Activated CD8-positive, alpha-beta memory T cell treated with anti-CD3 and anti-CD28 coated beads, Interleukin-2, amount 10 ng/mL, durations not matched to agents 7 days and 5 days (primary cell): ENCODE data around the gene STK32C. TPM values are rescaled to one million over a fixed set of nuclear protein-coding genes. Genes with fewer than 3 reads are reported as not detected.

Experiments
- ATAC-seq: fragments of 150-1000 bp; cut with Tn5 transposase; one replicate; pipeline ENCODE4 v1.10.0; 2021; ENCODE audit warnings: moderate library complexity
- CTCF ChIA-PET: fragments of 350-600 bp; sonication (Branson Sonifier 250); formaldehyde crosslinking; loops from one replicate; lab custom pipeline; 2021; ENCODE audit warnings: antibody characterized with exemption; lab: Charles Lee
- DNase-seq: peaks from one replicate; pipeline ENCODE4 v3.0.0-alpha.2; 2020
- H3K27ac Mint-ChIP-seq: one replicate; pipeline ENCODE4 v1.8.0; 2021; ENCODE audit warnings: mild to moderate bottlenecking, mixed read lengths
- H3K27me3 Mint-ChIP-seq: one replicate; pipeline ENCODE4 v1.8.0; 2021; ENCODE audit warnings: mixed read lengths
- H3K36me3 Mint-ChIP-seq: one replicate; pipeline ENCODE4 v1.8.0; 2021; ENCODE audit warnings: mild to moderate bottlenecking, mixed read lengths
- H3K4me1 Mint-ChIP-seq: one replicate; pipeline ENCODE4 v1.8.0; 2021; ENCODE audit warnings: mixed read lengths
- H3K4me3 Mint-ChIP-seq: one replicate; pipeline ENCODE4 v1.8.0; 2021; ENCODE audit warnings: mild to moderate bottlenecking, moderate library complexity, mixed read lengths
- H3K9me3 Mint-ChIP-seq: one replicate; pipeline ENCODE4 v1.8.0; 2022; ENCODE audit warnings: low read depth, mixed read lengths
- total RNA-seq, 2 experiments: library from RNA; stranded (reverse); gene quantifications; one replicate each; pipeline ENCODE4 v1.2.3, GENCODE V29; 2021

The STK32C gene
- total RNA-seq, 2 experiments from 2014 or later = 11.6 to 15.9 TPM

- CTCF ChIA-PET = no interaction called here
- DNase-seq = no peak
- no peak overlapping the region for H3K4me3 Mint-ChIP-seq
- H3K4me1 Mint-ChIP-seq = no peaks in the 10 kb centered on the region
- no peaks in the 10 kb centered on the region for H3K9me3 Mint-ChIP-seq
- no peak overlapping the region for H3K27ac Mint-ChIP-seq
- H3K36me3 Mint-ChIP-seq = no peaks in the 10 kb centered on the region
- no peak for ATAC-seq
- H3K27me3 Mint-ChIP-seq = peaks cover 32% of the 10 kb centered on the region
Measured at GRCh38 chr10:132189016-132189415, 118.7 kb downstream of the STK32C start.

DNA sequence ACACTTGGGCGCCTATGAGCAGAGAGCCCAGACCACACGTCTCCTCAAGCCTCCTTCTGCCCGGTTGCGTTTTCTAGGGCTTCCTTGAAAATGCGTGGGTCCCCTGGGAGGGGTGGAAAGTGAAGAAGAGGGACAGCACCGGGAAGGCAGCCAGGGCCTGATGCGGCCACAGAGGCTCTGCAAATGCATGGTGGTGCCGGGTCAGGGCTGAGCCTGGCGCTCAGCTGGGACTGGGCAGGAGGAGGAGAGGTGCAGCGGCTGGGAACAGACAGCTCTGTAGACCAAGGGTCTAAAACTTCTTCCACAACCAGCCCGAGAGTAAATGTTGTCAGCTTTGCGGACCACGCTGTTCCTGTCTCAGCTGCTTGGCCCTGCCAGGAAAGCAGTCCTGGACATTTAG is 119.4 kb downstream of the STK32C start:
- H3K9me3 Mint-ChIP-seq = no peaks in the 10 kb centered on the region
- H3K4me3 Mint-ChIP-seq = no peak overlapping the region
- H3K36me3 Mint-ChIP-seq = no peaks in the 10 kb centered on the region
- H3K27ac Mint-ChIP-seq = no peak overlapping the region
- no peak for ATAC-seq
- CTCF ChIA-PET = no interaction called here
- H3K27me3 Mint-ChIP-seq = peaks cover 38% of the 10 kb centered on the region
- no peaks in the 10 kb centered on the region for H3K4me1 Mint-ChIP-seq
- no peak for DNase-seq

DNA sequence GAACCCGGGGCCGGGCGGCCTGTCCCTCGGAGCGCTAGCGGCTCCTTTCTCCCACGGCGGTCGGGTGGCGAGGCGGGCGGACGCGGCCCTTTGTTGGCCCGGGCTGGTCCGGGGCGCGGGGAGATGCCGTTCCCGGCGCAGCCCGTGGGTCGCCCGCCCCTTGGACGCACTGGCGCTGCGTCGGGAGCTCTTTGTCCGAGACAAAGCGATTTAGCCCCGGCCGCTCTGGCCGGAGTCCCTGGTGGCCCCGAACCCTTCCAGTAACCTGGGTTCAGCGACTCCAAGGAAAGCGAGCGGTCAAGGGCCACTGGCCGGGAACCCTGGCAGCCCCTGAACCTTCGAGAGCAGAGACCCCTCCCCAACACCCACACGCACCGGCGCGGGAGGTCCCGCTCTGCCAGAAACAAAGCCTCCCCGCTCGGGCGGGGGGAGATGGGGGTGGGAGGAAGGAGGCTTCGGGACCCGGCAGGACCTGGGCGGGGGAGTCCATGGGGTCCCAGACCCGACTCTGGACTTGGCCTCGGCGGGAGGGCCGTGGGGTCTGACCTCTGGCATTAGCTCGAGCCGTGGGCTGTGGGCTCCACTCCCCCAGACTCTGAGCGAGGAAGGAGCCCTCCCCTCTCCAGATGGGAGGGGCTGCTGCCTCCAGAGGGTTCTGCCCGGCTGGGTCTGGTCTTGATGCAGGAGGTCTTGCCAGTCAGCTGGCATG is 120.2 kb downstream of the STK32C start:
- Mint-ChIP-seq H3K4me1 (no peaks in the 10 kb centered on the region), H3K27me3 (peaks cover 43% of the 10 kb centered on the region), H3K4me3 (no peak overlapping the region), H3K27ac (no peak overlapping the region), H3K9me3 (no peaks in the 10 kb centered on the region), H3K36me3 (no peaks in the 10 kb centered on the region)
- DNase-seq (no peak), ATAC-seq (no peak)
- CTCF ChIA-PET = no interaction called here

GRCh38 chr10:132186488-132187429 is 121.0 kb downstream of the STK32C start, which contains the start of gene DPYSL4:
TSS of gene DPYSL4 (plus strand) at chr10:132186948. CDS start at chr10:132187064, 116 bp downstream.
- Mint-ChIP-seq H3K4me3 (no peak within 1 kb of the TSS), H3K9me3 (no peaks in the 10 kb centered on the region), H3K4me1 (no peaks in the 10 kb centered on the region), H3K36me3 (no peaks in the 10 kb centered on the region), H3K27me3 (peaks cover 43% of the 10 kb centered on the region), H3K27ac (no peak within 1 kb of the TSS)
- DNase-seq (no peak), ATAC-seq (peak; percentile 67)
- CTCF ChIA-PET = no interaction called here

- H3K27me3 Mint-ChIP-seq = peaks cover 43% of the 10 kb centered on the region
- no peaks in the 10 kb centered on the region for H3K36me3 Mint-ChIP-seq
- ATAC-seq = peak; percentile 67
- no peaks in the 10 kb centered on the region for H3K9me3 Mint-ChIP-seq
- H3K4me3 Mint-ChIP-seq = no peak overlapping the region
- H3K27ac Mint-ChIP-seq = no peak overlapping the region
- DNase-seq = peak; percentile 61
- H3K4me1 Mint-ChIP-seq = no peaks in the 10 kb centered on the region
- CTCF ChIA-PET = no interaction called here
Measured at GRCh38 chr10:132185601-132186487, 121.9 kb downstream of the STK32C start.

DNA sequence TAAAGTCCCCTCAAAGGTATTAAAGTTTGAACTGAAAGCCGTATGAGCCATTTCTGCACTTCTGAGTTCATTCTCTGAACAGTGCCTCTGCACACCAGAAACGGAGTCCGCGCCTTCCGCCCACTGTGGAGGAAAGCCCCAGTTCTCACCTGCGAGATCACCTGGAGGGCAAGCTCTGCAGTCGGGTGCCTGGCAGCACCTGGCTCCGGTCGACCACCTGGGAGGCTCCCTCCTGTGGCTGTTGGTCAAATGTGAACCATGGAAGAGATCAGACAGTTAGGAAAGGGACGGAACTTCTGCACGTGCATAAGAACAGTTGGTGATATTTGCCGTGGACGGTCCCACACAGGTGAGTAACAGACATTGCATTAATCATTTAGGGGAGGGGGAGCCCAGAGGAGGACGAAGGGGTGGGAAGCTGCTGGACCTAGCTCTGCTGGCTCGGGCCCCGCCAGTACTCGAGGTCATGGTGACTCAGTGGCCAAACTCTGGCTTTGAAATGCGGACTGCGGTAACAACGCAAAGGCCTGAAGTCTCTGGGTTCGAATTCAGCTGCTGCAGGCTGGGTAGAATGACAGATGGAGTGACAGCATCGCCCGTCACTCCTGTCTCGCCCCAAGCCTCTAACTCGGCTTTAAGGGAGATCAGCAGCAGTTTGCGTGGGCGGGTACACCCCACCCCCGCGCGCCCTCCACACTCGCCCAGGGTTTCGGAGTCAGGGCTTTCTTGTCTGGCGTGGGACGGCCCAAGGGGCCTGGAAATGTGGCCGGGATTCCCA is 122.7 kb downstream of the STK32C start:
- peaks cover 3% of the 10 kb centered on the region for H3K9me3 Mint-ChIP-seq
- ATAC-seq (peak; percentile 2), DNase-seq (no peak)
- H3K4me1 Mint-ChIP-seq = no peaks in the 10 kb centered on the region
- no peaks in the 10 kb centered on the region for H3K36me3 Mint-ChIP-seq
- no peak overlapping the region for H3K27ac Mint-ChIP-seq
- no peak overlapping the region for H3K4me3 Mint-ChIP-seq
- CTCF ChIA-PET = no interaction called here
- H3K27me3 Mint-ChIP-seq = peaks cover 43% of the 10 kb centered on the region

DNA sequence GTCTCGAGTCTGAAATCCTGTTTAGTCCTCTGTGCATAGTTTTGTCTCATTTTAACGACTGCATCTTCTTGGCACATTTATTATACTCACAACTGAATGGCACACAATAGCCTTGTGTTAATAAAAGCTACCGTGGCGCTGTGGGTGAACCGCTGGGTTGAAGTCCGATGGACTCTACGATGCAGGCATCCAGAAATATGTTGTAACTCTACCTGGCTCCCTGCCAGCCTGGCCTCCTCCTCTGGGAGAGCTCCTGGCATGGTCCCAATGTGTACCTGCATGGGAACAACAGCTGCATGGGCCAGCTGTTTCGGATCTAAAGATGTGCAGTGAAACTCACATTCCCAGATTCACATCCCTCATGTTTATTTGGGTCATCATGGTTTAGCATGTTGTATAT is 124.7 kb downstream of the STK32C start:
- no peak overlapping the region for H3K4me3 Mint-ChIP-seq
- no peak for ATAC-seq
- no peaks in the 10 kb centered on the region for H3K36me3 Mint-ChIP-seq
- CTCF ChIA-PET = no interaction called here
- no peaks in the 10 kb centered on the region for H3K4me1 Mint-ChIP-seq
- no peak for DNase-seq
- peaks cover 26% of the 10 kb centered on the region for H3K27me3 Mint-ChIP-seq
- no peak overlapping the region for H3K27ac Mint-ChIP-seq
- peaks cover 3% of the 10 kb centered on the region for H3K9me3 Mint-ChIP-seq

DNA sequence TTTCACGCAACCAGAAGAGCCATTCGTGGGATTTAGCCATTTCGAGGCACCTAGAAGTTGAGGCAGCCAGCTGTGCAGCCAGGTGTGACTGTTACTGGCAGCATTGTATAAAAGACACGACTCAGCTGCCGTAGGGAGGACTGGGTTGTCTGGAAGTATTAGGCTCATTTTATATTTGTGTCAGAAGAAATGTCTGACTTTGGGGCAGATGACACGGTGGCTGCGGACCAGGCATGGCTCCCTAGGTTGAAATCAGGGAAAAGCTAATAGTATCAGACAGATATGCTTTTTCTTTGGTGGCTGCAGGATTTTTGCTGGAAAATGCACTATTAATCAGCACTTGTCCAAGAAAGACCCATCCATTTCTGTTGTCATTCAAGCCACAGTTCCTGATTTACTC is 125.2 kb downstream of the STK32C start:
- Mint-ChIP-seq H3K36me3 (no peaks in the 10 kb centered on the region), H3K4me1 (no peaks in the 10 kb centered on the region), H3K27ac (no peak overlapping the region), H3K27me3 (peaks cover 26% of the 10 kb centered on the region), H3K4me3 (no peak overlapping the region), H3K9me3 (peaks cover 3% of the 10 kb centered on the region)
- DNase-seq (no peak), ATAC-seq (no peak)
- CTCF ChIA-PET = no interaction called here

- DNase-seq = no peak
- H3K27ac Mint-ChIP-seq = no peak overlapping the region
- peaks cover 3% of the 10 kb centered on the region for H3K9me3 Mint-ChIP-seq
- H3K36me3 Mint-ChIP-seq = no peaks in the 10 kb centered on the region
- H3K4me1 Mint-ChIP-seq = no peaks in the 10 kb centered on the region
- peaks cover 32% of the 10 kb centered on the region for H3K27me3 Mint-ChIP-seq
- CTCF ChIA-PET = no interaction called here
- ATAC-seq = no peak
- no peak overlapping the region for H3K4me3 Mint-ChIP-seq
Measured at GRCh38 chr10:132181691-132182425, 125.9 kb downstream of the STK32C start.

DNA sequence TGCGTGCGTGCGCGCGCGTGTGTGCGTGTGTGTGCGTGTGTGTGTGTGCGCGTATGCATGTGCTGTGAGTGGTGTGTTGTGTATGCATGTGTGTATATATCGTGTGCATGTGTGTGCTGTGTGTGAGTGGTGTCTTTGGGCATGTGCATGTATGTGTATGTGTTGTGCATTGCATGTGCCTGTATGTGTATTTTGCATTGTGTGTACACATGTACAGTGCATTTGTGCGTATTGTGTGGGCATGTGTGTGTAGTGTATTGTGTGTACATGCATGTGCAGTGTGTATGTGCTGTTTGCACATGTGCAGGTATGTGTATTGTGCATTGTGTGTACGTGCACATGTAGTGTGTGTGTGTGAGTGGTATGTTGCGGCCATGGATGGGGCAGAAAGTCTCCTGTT is 127.0 kb downstream of the STK32C start:
- peaks cover 41% of the 10 kb centered on the region for H3K27me3 Mint-ChIP-seq
- peaks cover 3% of the 10 kb centered on the region for H3K9me3 Mint-ChIP-seq
- peak overlapping the region; percentile 4 for H3K27ac Mint-ChIP-seq
- H3K4me3 Mint-ChIP-seq = no peak overlapping the region
- no peaks in the 10 kb centered on the region for H3K4me1 Mint-ChIP-seq
- no peaks in the 10 kb centered on the region for H3K36me3 Mint-ChIP-seq
- CTCF ChIA-PET = no interaction called here
- no peak for ATAC-seq
- DNase-seq = no peak

DNA sequence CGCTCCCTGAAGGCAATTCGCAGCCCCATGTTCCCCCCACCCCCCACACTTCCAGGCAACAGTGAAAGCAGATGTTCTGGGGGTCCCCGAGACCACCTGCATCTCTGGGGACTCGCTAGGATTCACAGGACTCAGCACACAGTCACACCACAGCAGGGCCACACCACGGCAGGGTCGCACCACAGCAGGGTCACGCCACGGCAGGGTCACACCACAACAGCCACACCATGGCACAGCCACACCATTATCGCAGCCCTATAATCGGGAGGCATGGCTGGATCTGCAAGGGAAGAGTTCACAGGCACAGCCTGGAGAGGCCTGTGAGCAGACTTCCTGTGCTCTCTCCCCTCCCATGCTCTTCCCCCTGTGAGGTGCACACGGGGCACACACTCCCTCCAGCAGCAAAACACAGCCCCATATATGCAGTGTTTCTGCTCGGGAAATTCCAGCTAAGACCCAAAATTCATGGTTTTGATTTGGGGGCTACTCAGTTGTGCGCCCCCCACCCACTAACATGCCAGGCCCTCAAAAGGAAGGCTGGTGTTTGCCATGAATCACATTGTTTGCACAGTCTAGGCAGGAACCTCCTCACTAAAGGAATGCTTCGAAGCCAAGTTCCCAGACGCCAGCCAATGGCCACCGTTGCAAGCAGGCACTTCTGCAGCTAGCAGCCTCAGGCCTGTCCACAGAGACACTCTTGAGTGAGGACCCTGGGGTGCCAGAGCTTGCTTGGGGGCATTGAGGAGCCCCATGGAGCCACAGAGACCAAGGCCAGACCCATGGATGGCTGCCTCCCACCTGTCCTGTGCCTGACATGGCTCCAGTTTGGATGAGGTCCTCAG is 128.0 kb downstream of the STK32C start:
- Mint-ChIP-seq H3K27me3 (peaks cover 41% of the 10 kb centered on the region), H3K27ac (no peak overlapping the region), H3K4me3 (no peak overlapping the region), H3K4me1 (no peaks in the 10 kb centered on the region), H3K36me3 (no peaks in the 10 kb centered on the region), H3K9me3 (peaks cover 3% of the 10 kb centered on the region)
- DNase-seq = no peak
- ATAC-seq = no peak
- CTCF ChIA-PET = no interaction called here
